ENCODE data around the gene TFF1. TPM values are rescaled to one million over a fixed set of nuclear protein-coding genes. Genes with fewer than 3 reads are reported as not detected.

Gene TFF1
- total RNA-seq, 1 donor from 2014 or later: 136 TPM

DNA sequence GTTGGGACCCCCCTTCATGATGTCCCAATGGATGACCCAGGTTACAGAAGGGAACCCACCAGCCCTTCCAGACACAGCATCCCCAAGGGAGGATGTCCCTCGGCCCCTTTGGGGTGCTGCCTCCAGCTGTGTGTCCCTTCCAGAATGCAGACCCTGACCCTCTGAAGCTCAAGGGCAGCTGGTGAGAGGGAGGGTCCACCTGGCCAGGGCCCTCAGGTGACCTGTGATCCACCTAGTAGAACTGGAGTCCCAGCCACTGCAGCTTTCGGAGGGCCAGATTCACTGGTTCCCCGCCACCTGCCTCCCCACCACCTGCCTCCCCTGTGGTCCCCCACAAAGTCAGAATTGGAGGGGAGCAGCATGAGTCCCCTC, 9.6 kb upstream of the TFF1 start:
- Mint-ChIP-seq H3K27me3 (peaks cover 8% of the 10 kb centered on the region), H3K36me3 (no peaks in the 10 kb centered on the region), H3K27ac (no peak overlapping the region), H3K4me1 (ENCODE audit: unreplicated experiment) (no peaks in the 10 kb centered on the region), H3K9me3 (no peaks in the 10 kb centered on the region), H3K4me3 (no peak overlapping the region)
- no peak for DNase-seq (ENCODE audit: extremely low spot score, unreplicated experiment)
- TF ChIP-seq, protein P1, sequence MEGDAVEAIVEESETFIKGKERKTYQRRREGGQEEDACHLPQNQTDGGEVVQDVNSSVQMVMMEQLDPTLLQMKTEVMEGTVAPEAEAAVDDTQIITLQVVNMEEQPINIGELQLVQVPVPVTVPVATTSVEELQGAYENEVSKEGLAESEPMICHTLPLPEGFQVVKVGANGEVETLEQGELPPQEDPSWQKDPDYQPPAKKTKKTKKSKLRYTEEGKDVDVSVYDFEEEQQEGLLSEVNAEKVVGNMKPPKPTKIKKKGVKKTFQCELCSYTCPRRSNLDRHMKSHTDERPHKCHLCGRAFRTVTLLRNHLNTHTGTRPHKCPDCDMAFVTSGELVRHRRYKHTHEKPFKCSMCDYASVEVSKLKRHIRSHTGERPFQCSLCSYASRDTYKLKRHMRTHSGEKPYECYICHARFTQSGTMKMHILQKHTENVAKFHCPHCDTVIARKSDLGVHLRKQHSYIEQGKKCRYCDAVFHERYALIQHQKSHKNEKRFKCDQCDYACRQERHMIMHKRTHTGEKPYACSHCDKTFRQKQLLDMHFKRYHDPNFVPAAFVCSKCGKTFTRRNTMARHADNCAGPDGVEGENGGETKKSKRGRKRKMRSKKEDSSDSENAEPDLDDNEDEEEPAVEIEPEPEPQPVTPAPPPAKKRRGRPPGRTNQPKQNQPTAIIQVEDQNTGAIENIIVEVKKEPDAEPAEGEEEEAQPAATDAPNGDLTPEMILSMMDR (conservative IDR thresholded peaks at IDR 0.05): no peak

DNA sequence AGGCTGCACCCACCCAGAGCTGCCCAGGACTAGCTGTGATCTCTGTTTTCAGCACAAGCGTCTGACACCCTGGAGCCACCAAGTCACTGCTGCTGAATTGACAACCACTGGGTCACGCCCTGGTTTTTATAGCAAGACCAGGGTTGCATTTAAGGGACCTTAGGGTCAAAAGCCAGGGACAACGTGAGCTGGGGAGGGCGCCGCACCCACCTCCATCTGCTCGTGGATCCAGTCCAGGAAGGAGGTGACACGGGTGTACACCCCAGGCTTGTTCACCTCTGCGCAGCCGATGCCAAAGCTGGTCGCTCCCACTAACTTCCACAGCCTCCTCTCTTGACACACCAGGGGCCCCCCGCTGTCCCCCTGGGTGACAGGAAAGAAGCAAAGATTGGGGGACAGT, 9.2 kb upstream of the TFF1 start:
- H3K4me1 Mint-ChIP-seq (ENCODE audit: unreplicated experiment): no peaks in the 10 kb centered on the region
- no peaks in the 10 kb centered on the region for H3K36me3 Mint-ChIP-seq
- DNase-seq (ENCODE audit: extremely low spot score, unreplicated experiment): no peak
- no peak overlapping the region for H3K4me3 Mint-ChIP-seq
- peaks cover 12% of the 10 kb centered on the region for H3K27me3 Mint-ChIP-seq
- no peaks in the 10 kb centered on the region for H3K9me3 Mint-ChIP-seq
- TF ChIP-seq, protein P1 (conservative IDR thresholded peaks at IDR 0.05): no peak
- H3K27ac Mint-ChIP-seq: no peak overlapping the region

DNA sequence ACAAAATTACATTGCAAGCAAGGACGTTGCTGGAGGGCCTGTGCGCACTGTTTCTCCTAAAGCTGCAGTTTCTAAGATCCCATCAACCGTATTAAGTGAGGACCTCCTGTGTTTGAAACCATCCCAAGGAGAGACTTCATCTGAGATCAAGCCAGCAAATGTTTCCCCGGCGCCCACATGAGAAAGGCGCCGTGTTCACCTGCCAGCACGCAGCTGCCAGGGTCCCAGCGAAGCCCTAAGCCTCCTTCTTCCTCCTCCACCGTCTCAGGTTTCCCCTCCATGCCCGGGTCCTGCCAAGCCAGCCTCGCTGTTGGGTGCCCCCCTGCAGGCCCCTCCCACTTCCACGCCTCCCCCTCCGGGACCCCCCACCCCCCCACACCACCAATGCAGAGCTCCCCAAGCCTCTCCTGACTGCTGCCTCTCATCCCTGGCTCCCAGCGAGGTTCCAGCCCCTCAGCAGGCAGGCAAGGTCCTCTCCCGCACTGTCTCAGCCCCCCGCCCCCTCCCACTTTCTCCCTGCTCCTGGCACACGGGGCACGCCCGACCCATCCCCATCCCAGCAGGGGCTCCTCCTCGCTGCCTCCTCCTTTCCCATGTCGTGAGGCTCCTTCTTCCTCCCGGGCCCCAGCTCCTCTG, 8.6 kb upstream of the TFF1 start:
- Mint-ChIP-seq H3K27me3 (peaks cover 12% of the 10 kb centered on the region), H3K9me3 (no peaks in the 10 kb centered on the region), H3K27ac (no peak overlapping the region), H3K4me3 (no peak overlapping the region), H3K4me1 (ENCODE audit: unreplicated experiment) (no peaks in the 10 kb centered on the region), H3K36me3 (no peaks in the 10 kb centered on the region)
- no peak for DNase-seq (ENCODE audit: extremely low spot score, unreplicated experiment)
- TF ChIP-seq, protein P1 (conservative IDR thresholded peaks at IDR 0.05): no peak

DNA sequence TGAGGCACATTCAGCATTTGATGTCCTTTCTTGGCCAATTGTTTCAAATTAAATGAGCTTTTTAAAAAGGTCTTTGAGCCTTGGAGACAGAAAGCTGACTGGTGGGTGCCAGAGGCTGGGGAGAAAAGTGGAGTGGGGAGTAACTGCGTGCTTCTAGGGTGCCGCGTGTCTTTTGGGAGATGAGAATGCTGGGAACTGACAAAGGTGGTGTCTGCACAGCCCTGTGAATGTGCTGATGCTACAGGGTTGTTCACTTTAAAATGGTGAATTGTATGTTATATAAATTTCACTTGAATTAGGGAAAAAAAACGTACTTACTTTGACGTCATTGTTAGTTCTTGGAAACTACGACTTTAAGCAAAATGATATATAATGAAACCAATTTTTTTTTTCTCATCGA, 8.1 kb upstream of the TFF1 start:
- peaks cover 12% of the 10 kb centered on the region for H3K27me3 Mint-ChIP-seq
- TF ChIP-seq, protein P1 (conservative IDR thresholded peaks at IDR 0.05): no peak
- H3K9me3 Mint-ChIP-seq: no peaks in the 10 kb centered on the region
- H3K4me1 Mint-ChIP-seq (ENCODE audit: unreplicated experiment): no peaks in the 10 kb centered on the region
- no peaks in the 10 kb centered on the region for H3K36me3 Mint-ChIP-seq
- H3K4me3 Mint-ChIP-seq: no peak overlapping the region
- no peak overlapping the region for H3K27ac Mint-ChIP-seq
- no peak for DNase-seq (ENCODE audit: extremely low spot score, unreplicated experiment)

DNA sequence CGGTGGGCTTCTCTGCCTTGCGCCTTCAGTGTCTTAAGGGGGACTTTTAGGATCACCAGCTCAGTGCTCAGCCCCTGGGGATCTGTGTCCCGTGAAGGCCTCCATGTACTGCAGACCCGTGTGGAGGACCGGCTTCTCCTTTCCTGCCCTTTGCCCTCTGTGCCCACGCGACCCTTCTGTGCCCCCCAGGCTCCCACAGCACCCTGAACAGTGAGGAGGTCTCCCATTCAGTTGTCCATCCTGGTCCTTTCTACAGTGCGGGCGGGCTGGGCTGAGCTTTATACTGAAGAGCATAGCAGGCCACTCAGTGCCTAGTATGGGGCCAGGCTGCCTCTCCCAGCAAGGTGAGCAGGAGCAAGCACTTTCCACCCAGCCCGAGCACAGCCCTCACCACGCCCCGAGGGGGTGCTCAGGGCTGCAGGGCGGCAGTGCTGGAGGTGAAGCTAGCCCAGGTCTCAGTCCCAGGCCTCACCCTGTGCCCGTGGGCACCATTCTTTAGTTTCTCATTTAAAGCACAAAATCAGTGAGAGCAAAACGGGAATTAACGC, 7.6 kb upstream of the TFF1 start:
- no peaks in the 10 kb centered on the region for H3K4me1 Mint-ChIP-seq (ENCODE audit: unreplicated experiment)
- H3K4me3 Mint-ChIP-seq: no peak overlapping the region
- TF ChIP-seq, protein P1 (conservative IDR thresholded peaks at IDR 0.05): no peak
- H3K9me3 Mint-ChIP-seq: no peaks in the 10 kb centered on the region
- no peak overlapping the region for H3K27ac Mint-ChIP-seq
- DNase-seq (ENCODE audit: extremely low spot score, unreplicated experiment): no peak
- no peaks in the 10 kb centered on the region for H3K36me3 Mint-ChIP-seq
- peaks cover 12% of the 10 kb centered on the region for H3K27me3 Mint-ChIP-seq
